Measurements from ENCODE around the gene SCMH1.

The SCMH1 gene

GRCh38 chr1:41153750-41154274, 88.3 kb downstream of the SCMH1 start:
- no peak for TF ChIP-seq MAX (IDR thresholded peaks at IDR 0.05)
- TF ChIP-seq NFIC (IDR thresholded peaks at IDR 0.05) = no peak
- TF ChIP-seq EGR1 (IDR thresholded peaks at IDR 0.05) = no peak
- no peak for TF ChIP-seq CREB1 (IDR thresholded peaks at IDR 0.05; ENCODE audit: low read depth)
- no peak for TF ChIP-seq TEAD4 (IDR thresholded peaks at IDR 0.05)

- no peak for TF ChIP-seq REST (IDR thresholded peaks at IDR 0.05; ENCODE audit: low read depth)
- TF ChIP-seq YY1 (IDR thresholded peaks at IDR 0.05; ENCODE audit: low read depth) = no peak
- no peak for TF ChIP-seq USF1 (IDR thresholded peaks at IDR 0.05)
- TF ChIP-seq TAF1 (IDR thresholded peaks at IDR 0.05; ENCODE audit: low read depth) = no peak
- no peak for TF ChIP-seq NFIC (IDR thresholded peaks at IDR 0.05)
- TF ChIP-seq FOXM1 (IDR thresholded peaks at IDR 0.05; ENCODE audit: borderline replicate concordance, low read depth) = no peak
- no peak for TF ChIP-seq EP300 (IDR thresholded peaks at IDR 0.05; ENCODE audit: borderline replicate concordance)
- TF ChIP-seq TEAD4 (IDR thresholded peaks at IDR 0.05) = no peak
- TF ChIP-seq CREB1 (IDR thresholded peaks at IDR 0.05; ENCODE audit: low read depth) = no peak
- TF ChIP-seq RAD21 (IDR thresholded peaks at IDR 0.05; ENCODE audit: low read depth) = no peak
- no peak for TF ChIP-seq MAX (IDR thresholded peaks at IDR 0.05)
- TF ChIP-seq TCF12 (IDR thresholded peaks at IDR 0.05; ENCODE audit: low read depth) = no peak
Observed at GRCh38 chr1:41152622-41153044, 89.5 kb downstream of the SCMH1 start.

GRCh38 chr1:41151846-41152245, 90.3 kb downstream of the SCMH1 start:
- no peak for TF ChIP-seq REST (IDR thresholded peaks at IDR 0.05; ENCODE audit: low read depth)
- no peak for TF ChIP-seq EP300 (IDR thresholded peaks at IDR 0.05; ENCODE audit: borderline replicate concordance)
- no peak for TF ChIP-seq YY1 (IDR thresholded peaks at IDR 0.05; ENCODE audit: low read depth)
- no peak for TF ChIP-seq FOXM1 (IDR thresholded peaks at IDR 0.05; ENCODE audit: borderline replicate concordance, low read depth)
- TF ChIP-seq RAD21 (IDR thresholded peaks at IDR 0.05; ENCODE audit: low read depth) = no peak
- TF ChIP-seq EGR1 (IDR thresholded peaks at IDR 0.05) = no peak
- no peak for TF ChIP-seq ZBTB7A (IDR thresholded peaks at IDR 0.05; ENCODE audit: low read depth)
- TF ChIP-seq TEAD4 (IDR thresholded peaks at IDR 0.05) = no peak
- no peak for TF ChIP-seq CREB1 (IDR thresholded peaks at IDR 0.05; ENCODE audit: low read depth)
- no peak for TF ChIP-seq MAX (IDR thresholded peaks at IDR 0.05)
- TF ChIP-seq CEBPB (IDR thresholded peaks at IDR 0.05) = no peak
- no peak for TF ChIP-seq TAF1 (IDR thresholded peaks at IDR 0.05; ENCODE audit: low read depth)
- no peak for TF ChIP-seq USF1 (IDR thresholded peaks at IDR 0.05)
- no peak for TF ChIP-seq NFIC (IDR thresholded peaks at IDR 0.05)
- no peak for TF ChIP-seq TCF12 (IDR thresholded peaks at IDR 0.05; ENCODE audit: low read depth)

- no peak for TF ChIP-seq TAF1 (IDR thresholded peaks at IDR 0.05; ENCODE audit: low read depth)
- no peak for TF ChIP-seq RAD21 (IDR thresholded peaks at IDR 0.05; ENCODE audit: low read depth)
- no peak for TF ChIP-seq NFIC (IDR thresholded peaks at IDR 0.05)
Observed at GRCh38 chr1:41149570-41149969, 92.5 kb downstream of the SCMH1 start.

GRCh38 chr1:41144285-41144684, 97.8 kb downstream of the SCMH1 start:
- TF ChIP-seq TAF1 (IDR thresholded peaks at IDR 0.05; ENCODE audit: low read depth) = no peak
- no peak for TF ChIP-seq TCF12 (IDR thresholded peaks at IDR 0.05; ENCODE audit: low read depth)
- no peak for TF ChIP-seq EP300 (IDR thresholded peaks at IDR 0.05; ENCODE audit: borderline replicate concordance)
- no peak for TF ChIP-seq RAD21 (IDR thresholded peaks at IDR 0.05; ENCODE audit: low read depth)

- TF ChIP-seq NFIC (IDR thresholded peaks at IDR 0.05) (no peak), YY1 (IDR thresholded peaks at IDR 0.05; ENCODE audit: low read depth) (no peak), USF1 (IDR thresholded peaks at IDR 0.05) (no peak), TAF1 (IDR thresholded peaks at IDR 0.05; ENCODE audit: low read depth) (no peak), EP300 (IDR thresholded peaks at IDR 0.05; ENCODE audit: borderline replicate concordance) (no peak), RAD21 (IDR thresholded peaks at IDR 0.05; ENCODE audit: low read depth) (no peak), ZBTB7A (IDR thresholded peaks at IDR 0.05; ENCODE audit: low read depth) (no peak), TEAD4 (IDR thresholded peaks at IDR 0.05) (no peak), EGR1 (IDR thresholded peaks at IDR 0.05) (no peak), FOXM1 (IDR thresholded peaks at IDR 0.05; ENCODE audit: borderline replicate concordance, low read depth) (no peak), CREB1 (IDR thresholded peaks at IDR 0.05; ENCODE audit: low read depth) (no peak), MAX (IDR thresholded peaks at IDR 0.05) (no peak), CEBPB (IDR thresholded peaks at IDR 0.05) (no peak), REST (IDR thresholded peaks at IDR 0.05; ENCODE audit: low read depth) (no peak), TCF12 (IDR thresholded peaks at IDR 0.05; ENCODE audit: low read depth) (no peak)
Observed at GRCh38 chr1:41138549-41138948, 103.6 kb downstream of the SCMH1 start.
